ENCODE measurements around the gene DIMT1.

The DIMT1 gene

GRCh38 chr5:62403411-62404250 lies at the start of gene DIMT1:
TSS of gene DIMT1 (minus strand) at chr5:62403905. CDS start at chr5:62403772, 133 bp downstream.
- DNase-seq (ENCODE audit: low spot score), result peak; percentile 85

DNA sequence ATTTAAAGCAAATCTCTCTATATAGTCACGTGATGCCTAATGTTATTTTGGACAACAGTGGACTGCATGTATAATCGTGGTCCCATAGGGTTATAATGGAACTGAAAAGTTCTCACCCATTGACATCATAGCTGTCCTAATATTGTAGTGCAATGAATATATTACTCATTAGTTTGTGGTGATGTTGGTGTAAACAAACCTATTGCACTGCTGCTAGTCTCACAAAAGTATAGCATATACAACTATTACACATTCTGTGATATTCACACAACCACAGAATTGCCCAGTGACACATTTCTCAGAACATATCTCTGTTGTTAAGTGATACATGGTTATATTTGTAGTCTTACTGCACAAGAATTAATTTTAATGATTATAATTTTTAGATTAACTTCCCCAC lies 46.6 kb upstream of the DIMT1 start:
- DNase-seq (ENCODE audit: low spot score), result no peak

DNA sequence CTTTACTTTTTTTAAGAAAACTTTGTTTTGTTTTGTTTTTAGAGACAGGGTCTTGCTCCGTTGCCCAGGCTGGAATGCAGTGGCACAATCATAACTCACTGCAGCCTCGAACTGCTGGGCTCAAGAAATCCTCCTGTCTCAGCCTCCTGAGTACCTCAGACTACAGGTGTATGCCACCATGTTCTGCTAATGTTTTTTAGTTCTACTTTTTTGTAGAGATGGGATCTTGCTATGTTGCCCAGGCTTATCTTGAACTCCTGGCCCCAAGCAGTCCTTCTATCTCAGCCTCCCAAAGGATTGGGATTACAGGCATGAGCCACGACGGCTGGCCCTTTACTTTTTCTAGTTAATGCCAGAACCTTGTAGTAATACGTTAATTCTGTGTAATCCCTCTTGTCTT lies 44.8 kb upstream of the DIMT1 start:
- DNase-seq (ENCODE audit: low spot score), result no peak

GRCh38 chr5:62432621-62433064 lies 28.9 kb upstream of the DIMT1 start:
- no peak for DNase-seq (ENCODE audit: low spot score)

DNA sequence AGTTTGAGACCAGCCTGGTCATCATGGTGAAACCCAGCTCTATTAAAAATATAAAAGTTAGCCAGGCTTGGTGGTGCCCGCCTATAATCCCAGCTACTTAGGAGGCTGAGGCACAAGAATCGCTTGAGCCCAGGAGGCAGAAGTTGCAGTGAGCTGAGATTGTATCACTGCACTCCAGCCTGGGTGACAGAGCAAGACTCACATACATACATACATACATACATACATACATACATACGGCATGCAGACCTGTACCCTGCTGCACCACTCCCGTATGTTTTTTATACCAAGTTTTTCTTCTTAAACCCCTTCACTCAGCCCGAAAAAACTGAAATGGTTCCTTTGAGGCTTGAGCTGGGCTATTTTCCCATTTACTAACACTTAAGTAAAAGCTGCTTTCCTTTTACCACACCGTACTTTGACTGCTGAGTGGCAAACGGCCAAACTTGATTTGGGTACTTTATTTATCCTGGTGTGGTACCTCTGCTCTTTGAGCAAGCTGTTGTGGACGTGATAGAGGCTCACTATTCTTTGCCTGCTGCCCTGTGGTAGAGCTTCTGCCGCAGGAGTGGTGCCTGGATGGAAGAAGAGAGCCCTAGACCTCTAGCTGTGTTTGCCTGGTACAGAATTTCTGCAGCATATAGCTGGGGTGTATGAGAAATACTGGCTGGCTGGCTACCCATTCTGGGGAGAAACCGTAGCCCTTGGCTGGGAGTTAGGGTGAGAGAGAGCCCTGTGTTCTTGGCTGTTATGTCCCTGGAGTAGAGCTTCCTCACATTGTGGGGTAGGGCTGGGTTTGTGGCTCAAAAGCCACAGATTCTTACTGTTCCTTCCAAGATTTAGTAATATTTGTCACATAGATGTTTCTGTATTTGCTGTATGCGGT lies 28.3 kb upstream of the DIMT1 start:
- DNase-seq (ENCODE audit: low spot score), result no peak

- no peak for DNase-seq (ENCODE audit: low spot score)
These were observed 21.1 kb upstream of the DIMT1 start for GRCh38 chr5:62424763-62425162.

DNA sequence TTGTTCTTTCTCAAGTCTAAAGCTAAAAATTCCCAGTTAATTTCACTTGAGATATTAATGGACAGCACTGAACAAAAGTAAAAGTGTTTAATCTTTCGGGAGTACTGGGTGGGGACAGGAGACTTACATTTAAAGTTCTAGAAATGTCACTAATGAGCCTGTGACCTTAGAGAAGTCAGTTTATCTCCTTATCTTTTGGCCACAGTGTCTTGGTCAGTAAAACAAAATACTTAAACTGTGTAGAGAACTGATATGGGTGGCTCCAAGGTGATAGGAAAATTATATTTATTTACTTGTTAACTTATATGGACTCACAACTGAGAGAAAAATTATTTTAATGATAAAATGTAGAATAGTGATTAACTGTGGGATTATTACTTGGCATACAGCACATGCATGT lies 17.7 kb upstream of the DIMT1 start:
- DNase-seq (ENCODE audit: low spot score), result no peak

DNA sequence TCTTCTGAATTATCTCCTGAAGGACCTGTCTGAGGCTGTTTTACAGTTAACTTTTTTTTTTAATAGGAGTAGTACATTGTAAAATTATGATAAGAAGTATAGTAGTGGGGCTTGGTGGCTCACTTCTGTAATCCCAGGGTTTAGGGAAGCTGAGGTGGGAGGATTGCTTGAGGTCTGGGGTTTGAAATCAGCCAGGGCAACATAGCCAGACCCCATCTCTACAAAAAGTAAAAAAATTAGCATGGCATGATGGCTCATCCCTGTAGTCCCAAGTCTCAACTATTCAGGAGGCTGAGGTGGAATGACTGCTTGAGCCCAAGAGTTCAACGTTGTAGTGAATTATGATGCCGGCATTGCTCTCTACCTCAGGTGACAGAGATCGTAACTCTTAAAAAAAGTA lies 15.9 kb upstream of the DIMT1 start:
- no peak for DNase-seq (ENCODE audit: low spot score)

- DNase-seq (ENCODE audit: low spot score), result no peak
These were observed 14.9 kb upstream of the DIMT1 start for GRCh38 chr5:62418462-62419076.

GRCh38 chr5:62413711-62414110 lies 10.0 kb upstream of the DIMT1 start:
- DNase-seq (ENCODE audit: low spot score), result no peak

- DNase-seq (ENCODE audit: low spot score), result peak; percentile 85
These were observed 9.0 kb upstream of the DIMT1 start, which contains the start of gene IPO11 for GRCh38 chr5:62412549-62413329. TSS of gene IPO11 (plus strand) at chr5:62412763. CDS start at chr5:62437280, 24,517 bp downstream.

- no peak for DNase-seq (ENCODE audit: low spot score)
These were observed 8.3 kb downstream of the DIMT1 start for GRCh38 chr5:62395210-62395950.

GRCh38 chr5:62386824-62387223 lies 16.9 kb downstream of the DIMT1 start:
- DNase-seq (ENCODE audit: low spot score), result no peak

- no peak for DNase-seq (ENCODE audit: low spot score)
These were observed 17.8 kb downstream of the DIMT1 start for GRCh38 chr5:62385816-62386400.

DNA sequence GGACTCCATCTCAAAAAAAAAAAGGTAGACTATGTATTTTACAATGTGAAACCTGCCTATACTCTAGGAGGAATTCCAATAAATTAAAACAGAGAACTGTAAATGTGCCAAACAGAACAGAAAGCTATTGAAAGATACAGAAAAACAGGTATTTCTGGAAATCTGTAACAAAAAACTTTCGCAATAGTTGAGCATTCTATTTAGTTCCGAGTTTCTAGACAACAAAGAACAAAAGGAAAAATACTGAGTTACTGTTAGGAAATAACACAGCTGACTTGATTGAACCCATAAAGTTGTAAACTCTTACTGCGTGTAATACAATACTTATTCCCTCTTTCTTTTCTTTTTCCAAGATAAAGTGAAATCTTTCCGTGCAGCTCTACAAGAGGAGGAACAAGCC lies 18.6 kb downstream of the DIMT1 start:
- no peak for DNase-seq (ENCODE audit: low spot score)

DNA sequence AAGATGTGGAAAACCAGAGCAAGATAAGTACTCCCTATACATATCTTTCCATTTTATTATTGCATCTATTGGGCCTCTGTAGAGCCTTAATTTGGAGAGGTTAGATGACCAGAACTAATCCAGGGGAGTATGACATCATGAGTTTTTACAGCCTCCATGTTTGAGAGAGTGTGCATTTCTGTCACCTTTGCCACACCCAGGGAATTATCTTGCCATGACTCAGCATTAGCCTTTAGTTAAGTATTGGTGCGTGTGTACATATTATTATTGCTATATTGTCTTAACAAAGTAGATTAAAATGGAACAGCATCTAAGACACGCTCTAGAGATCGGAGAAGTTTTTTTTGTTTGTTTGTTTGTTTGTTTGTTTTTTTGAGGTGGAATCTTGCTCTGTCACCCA lies 27.6 kb downstream of the DIMT1 start:
- no peak for DNase-seq (ENCODE audit: low spot score)

DNA sequence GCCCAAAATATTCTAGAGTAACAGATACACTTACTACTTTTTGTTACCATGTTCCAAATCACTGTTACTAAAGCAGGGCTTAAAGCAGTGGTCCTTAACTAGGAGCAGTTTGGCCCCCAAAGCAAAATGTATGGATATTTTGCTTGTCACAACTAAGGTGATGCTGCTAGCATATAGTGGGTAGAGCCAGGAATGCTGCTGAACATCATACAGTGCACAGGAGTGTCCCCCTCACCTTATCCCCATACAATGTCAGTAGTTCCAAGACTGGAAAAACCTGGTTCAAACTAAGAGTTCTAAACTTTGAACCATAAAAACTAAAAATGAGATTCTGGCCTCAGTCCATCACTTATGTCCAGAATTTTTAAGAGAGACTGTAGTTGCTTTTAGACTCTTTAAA lies 28.1 kb downstream of the DIMT1 start:
- DNase-seq (ENCODE audit: low spot score), result no peak

GRCh38 chr5:62374090-62374489 lies 29.6 kb downstream of the DIMT1 start:
- no peak for DNase-seq (ENCODE audit: low spot score)

DNA sequence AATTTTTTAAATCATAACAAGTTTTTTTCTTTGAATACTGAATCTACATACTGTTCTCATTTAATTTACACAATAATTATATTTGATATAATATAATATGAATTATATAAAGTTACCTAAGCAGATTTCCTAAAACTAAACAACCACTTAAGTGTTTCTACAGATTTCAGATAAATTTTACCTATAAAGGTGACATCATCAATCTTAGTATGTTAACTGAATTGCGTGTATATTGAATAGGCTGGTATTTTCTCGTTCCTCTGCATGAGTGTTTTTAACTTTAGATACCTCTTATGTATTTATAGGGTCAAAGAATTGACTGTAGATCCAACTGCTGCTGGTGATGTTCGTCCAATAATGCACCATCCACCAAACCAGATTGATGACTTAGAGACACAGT lies 30.3 kb downstream of the DIMT1 start:
- DNase-seq (ENCODE audit: low spot score), result no peak

GRCh38 chr5:62372600-62372999 lies 31.1 kb downstream of the DIMT1 start:
- no peak for DNase-seq (ENCODE audit: low spot score)

- no peak for DNase-seq (ENCODE audit: low spot score)
These were observed 32.3 kb downstream of the DIMT1 start for GRCh38 chr5:62371409-62371808.
